Hematopoietic multipotent progenitor cell treated with erythropoietin and hydrocortisone succinate and interleukin-3 and kit ligand, for 17 days (in vitro differentiated cells): ENCODE results near the gene ADGRA1.
"Not testable (repeated sequence)": the region's sequence is repeated elsewhere in the genome, so short reads cannot be mapped to it uniquely, and the experiment has no call there.

Experiments used
- DNase-seq: peaks from one replicate; pipeline ENCODE4 v3.0.0-alpha.2; 2015; ENCODE audit warnings: low spot score

Gene ADGRA1

GRCh38 chr10:133128126-133129070 is 40.7 kb downstream of the ADGRA1 start:
- DNase-seq: no peak

- DNase-seq: no peak
Observed at GRCh38 chr10:133129071-133129858, 41.5 kb downstream of the ADGRA1 start.

GRCh38 chr10:133129859-133130495 is 42.3 kb downstream of the ADGRA1 start:
- DNase-seq: no peak

- no peak for DNase-seq
Observed at GRCh38 chr10:133130602-133131001, 42.9 kb downstream of the ADGRA1 start.

GRCh38 chr10:133131053-133131452 is 43.3 kb downstream of the ADGRA1 start:
- DNase-seq: no peak

- DNase-seq: no peak
Observed at GRCh38 chr10:133131734-133132472, 44.2 kb downstream of the ADGRA1 start.

GRCh38 chr10:133132473-133133291 is 45.0 kb downstream of the ADGRA1 start:
- no peak for DNase-seq

- DNase-seq: no peak
Observed at GRCh38 chr10:133133471-133134231, 45.9 kb downstream of the ADGRA1 start.

GRCh38 chr10:133134411-133135115 is 46.8 kb downstream of the ADGRA1 start:
- DNase-seq: no peak

GRCh38 chr10:133135116-133135465 is 47.4 kb downstream of the ADGRA1 start:
- DNase-seq: no peak

GRCh38 chr10:133137486-133138145 is 49.9 kb downstream of the ADGRA1 start:
- not testable (repeated sequence) for DNase-seq

- no peak for DNase-seq
Observed at GRCh38 chr10:133139551-133140065, 51.9 kb downstream of the ADGRA1 start.

- DNase-seq: no peak
Observed at GRCh38 chr10:133140417-133141143, 52.9 kb downstream of the ADGRA1 start.

- no peak for DNase-seq
Observed at GRCh38 chr10:133141144-133141957, 53.6 kb downstream of the ADGRA1 start.

- no peak for DNase-seq
Observed at GRCh38 chr10:133141958-133142340, 54.2 kb downstream of the ADGRA1 start.

GRCh38 chr10:133142523-133143199 is 54.9 kb downstream of the ADGRA1 start:
- no peak for DNase-seq

- DNase-seq: no peak
Observed at GRCh38 chr10:133143200-133143533, 55.4 kb downstream of the ADGRA1 start.
